HG03135 (cell line): ENCODE data around the gene CALHM3.
A peak's percentile ranks its signal among the peaks of the same experiment; 100 is the strongest.

Experiments used
- ATAC-seq: cut with Tn5 transposase; IDR thresholded peaks from one replicate; pipeline ENCODE4 v1.9.1; 2021; ENCODE audit warnings: mild to moderate bottlenecking, moderate library complexity; ENCODE audit not compliant: unreplicated experiment

The CALHM3 gene

DNA sequence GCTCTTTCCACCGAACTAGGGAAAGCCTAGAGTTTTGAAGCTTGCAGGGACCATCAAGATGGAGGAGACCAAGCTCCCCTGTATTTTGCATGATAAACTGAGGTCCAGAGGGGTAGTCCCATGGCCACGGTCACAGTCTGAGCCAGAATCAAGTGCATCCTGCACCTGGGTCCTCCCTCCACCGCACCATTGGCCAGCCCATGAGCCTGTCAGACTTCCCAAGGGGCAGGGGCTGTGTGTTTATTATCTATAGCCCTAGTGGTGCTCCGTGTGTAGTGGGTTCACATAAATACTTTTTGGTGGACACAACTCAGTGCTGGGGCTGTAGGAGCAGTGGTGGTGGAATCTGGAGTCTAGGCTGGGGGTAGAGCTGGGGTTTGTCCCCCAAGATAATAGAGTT is 3.6 kb downstream of the CALHM3 start:
- no peak for ATAC-seq

DNA sequence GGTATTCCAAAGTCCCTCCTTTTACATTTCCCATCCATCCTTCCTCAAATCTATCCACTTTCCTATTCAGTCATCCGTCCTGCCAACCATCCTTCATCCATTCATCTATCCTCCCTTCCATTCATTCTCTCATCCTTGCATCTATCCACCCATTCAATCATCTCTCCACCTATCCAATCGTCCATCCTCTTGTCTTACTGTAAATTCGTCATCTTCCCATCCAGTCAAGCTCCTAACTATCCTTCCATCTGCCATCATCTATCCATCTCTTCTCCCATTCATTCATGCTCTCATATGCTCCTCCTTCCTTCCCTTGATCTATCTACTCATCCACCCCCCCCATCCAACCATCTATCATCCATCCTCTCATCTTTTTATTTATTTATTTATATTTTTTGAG is 5.0 kb downstream of the CALHM3 start:
- no peak for ATAC-seq

DNA sequence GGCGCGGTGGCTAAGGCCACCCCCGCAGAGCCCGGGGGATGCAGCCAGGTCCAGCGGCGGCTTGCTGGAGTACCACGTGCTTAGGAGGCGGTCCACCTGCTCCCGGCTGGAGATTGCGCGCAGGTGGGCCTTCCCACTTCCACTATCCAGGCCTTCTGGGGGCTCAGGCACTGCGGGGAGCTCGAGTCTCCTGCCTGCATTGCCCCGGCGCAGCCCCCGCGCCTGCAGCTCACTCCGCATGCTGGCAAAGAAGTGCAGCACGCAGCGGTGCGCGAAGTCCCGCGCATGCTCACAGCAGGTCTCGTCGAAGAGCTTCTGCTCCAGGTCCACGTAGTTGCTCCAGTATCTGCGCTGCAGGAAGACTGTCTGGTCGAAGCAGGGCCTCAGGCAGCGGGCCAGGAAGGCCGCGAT is 5.8 kb downstream of the CALHM3 start:
- no peak for ATAC-seq

DNA sequence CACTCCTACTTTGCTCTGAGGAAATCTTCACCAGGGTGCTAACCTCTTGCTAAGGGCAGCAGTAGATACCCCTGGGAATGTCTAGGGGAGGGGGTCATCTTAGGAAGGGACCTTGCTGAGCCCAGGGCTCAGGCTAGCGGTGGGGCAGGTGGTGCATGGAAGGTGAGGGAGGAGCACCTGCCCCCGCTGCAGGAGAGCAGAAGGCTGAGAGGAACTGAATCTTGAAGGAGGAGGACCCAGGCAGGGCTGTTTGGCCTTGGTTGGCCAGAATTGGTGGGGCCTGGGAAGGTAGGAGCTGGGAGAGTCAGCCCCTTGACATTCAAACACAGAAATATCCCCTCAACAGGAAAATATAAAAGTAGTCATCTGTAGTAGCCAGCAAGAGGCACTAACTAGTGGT is 7.0 kb downstream of the CALHM3 start:
- peak; percentile 29 for ATAC-seq

DNA sequence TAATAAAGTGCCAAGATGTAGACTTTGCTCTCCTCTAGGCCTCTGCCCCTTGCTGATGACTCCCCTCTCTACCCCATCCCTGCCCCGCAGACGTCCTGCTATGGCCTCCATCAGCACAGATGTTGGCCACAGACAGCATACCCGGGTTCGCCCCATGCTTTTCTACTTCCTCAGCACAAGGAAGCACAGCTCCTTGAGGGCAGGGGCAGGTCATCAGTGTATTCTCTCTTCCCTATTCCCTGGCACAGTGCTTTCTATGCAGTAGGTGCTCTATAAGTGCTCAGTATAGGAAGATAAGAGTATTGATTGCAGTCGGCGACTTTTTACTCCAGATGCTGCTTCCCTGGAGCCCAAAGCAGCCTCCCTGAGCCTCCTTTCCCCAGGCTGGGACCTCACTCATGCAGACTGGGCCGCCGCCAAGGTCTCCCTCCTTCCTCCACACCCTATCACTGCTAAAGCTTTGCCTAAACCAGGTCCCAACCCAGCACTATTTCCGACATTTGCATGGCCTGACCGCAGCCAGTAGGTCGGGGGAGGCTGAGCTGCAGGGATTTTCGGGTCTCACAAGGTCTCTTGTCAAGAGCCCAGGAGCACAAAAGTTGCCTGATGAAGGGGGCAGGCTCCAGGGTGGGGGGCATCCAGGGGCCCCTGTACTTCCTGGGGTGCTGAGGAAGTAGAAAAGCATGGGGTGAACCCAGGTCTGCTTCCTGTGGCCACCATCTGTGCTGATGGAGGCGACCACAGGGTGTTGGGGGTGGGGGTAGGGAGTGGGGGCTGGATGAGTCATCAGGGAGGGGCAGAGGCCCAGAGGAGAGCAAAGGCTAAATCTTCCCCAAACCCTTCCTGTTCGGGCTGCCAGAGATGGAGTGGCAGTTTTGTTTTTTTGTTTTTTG is 8.0 kb downstream of the CALHM3 start:
- ATAC-seq: peak; percentile 72

DNA sequence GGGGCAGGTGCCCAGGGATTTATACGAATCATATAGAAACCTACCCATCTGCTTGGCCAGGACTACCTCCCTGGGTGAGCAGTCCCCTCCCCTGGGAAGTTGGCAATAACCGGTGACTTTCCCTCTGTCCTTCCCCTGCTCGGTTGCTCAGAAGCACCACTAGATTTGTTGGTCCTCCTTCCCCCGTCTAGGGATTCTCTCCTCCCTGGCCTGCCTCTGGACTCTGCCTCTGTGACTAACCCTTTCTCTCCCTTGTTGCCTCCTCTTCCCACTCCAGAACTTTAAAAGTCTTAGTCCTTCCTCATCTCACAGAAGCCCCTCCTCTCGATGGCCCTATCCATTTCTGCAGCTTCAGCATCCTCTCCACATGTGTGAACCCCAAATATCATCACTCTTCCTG is 9.8 kb downstream of the CALHM3 start:
- no peak for ATAC-seq

DNA sequence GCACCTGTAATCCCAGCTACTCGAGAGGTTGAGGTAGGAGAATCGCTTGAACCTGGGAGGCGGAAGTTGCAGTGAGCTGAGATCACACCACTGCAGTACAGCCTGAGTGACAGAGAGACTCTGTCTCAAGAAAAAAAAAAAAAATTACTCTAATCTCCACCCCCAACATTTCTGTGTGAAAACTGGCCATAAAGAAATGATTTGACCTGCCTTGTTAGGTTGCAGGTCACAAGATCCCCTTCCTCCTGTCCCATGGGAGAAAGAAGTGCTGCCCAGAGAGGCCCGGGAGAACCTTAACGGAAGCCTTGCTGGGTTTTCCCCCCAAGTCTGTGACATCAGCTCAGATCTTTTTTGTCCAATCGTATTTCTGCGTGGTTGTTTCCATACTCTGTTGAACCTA is 11.6 kb downstream of the CALHM3 start:
- no peak for ATAC-seq

DNA sequence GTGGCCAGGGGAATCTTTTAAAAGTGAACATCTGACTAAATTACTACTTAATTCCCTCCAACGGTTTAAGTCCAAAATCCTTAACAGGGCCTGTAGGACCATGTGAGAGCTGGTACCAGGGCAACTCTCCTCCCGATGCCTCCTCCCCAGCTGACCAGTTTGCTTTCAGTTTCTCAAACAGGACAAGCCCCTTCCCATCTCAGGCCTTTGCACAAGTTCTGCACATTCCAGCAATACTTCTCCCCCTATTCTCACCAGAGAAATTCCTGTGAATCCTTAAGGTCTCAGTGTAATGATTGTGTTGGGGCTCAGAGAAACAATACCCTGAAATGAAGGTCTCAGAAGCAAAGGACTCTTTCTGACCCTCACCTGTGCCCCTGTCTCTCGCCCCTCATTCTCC is 12.3 kb downstream of the CALHM3 start:
- ATAC-seq: no peak

DNA sequence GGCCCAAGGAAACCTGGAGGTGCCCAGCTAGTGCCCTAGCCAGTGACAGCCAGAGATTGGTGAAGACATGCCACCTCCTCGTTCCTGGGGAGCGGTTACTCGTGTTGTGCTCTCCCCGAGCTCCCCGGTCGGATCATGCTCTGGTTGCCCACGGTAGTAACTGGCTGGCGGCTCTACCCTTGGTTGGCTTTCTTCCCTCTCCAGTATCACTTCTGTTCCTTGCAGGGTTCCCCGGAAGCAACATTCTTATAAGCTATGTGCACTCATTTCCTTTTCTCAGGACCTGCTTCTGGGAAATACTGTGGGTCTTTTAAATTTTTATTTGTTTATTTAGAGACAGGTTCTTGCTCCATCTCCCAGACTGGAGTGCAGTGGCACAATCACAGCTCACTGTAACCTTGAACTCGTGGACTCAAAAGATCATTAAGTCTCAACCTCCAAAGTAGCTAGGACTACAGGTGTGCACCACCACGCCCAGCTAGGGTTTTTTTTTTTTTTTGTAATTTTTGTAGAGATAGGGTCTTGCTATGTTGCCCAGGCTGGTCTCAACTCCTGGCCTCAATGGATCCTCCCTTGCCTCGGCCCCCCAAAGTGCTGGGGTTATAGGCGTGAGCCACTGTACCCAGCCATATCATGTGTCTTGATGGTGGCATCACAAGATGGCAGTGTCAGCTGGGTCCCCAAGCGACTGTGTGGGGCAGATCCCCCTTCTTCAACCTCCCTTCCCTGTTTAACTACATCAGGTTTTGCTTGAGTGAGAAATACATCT is 13.4 kb downstream of the CALHM3 start:
- ATAC-seq: no peak

DNA sequence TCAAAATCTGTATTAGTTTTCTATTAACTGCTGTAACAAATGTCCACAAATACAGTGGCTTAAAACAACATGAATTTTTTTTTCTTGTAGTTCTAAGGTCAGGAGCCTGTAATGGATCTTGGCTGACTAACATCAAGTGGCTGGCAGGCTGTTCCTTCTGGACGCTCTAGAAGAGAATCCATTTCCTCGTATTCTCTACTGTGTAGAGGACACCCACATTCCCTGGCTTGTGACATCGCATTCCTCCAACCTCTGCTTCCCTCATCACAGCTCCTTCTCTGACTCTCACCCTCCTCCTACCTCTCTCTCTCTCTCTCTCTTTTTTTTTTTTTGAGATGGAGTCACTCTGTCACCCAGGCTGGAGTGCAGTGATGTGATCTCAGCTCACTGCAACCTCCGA is 15.5 kb downstream of the CALHM3 start:
- no peak for ATAC-seq

DNA sequence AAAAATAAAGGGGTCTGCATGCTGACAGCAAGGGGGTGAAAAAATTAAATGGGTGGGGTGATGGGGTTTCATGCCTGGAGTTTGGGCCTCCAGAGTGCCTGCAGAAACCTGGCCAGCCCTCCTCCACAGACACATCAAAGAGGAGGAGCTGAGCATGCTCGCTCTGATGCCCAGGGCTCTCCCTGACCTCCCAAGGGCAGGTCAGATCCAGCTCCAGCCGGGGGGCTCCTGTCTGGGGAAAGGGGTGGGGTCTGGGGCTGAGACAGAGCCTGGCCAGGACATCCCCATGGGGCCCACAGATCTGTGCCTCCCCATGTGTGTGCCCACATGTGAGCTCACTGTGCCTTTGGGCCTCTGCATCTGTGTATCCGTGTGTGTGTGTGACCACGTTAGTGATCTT is 19.4 kb downstream of the CALHM3 start:
- no peak for ATAC-seq

DNA sequence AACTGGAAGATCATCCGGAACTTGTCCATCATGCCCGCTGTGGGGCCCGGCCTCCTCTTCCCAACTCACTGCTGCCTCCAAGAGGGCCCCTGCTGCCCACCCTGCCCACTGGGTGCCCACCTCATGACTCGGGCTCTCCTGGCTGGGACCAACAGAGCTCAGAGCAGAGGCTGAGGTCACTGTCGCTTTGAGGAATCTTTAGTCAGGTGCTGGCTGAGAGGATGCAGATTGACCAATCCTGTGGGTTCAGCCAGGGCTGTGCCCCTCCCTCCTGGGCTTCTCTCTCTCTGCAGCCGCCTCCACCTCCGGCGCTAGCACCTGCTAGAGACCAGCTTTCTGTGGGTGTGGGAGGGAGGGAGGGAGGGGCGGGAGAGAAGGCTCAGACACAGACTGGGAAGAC is 20.3 kb downstream of the CALHM3 start, which contains the start of gene CALHM1:
Gene CALHM1 (minus strand): TSS at position 181 of the 400 bp plus-strand sequence. CDS start 149 bp downstream, at position 32.
- ATAC-seq: peak; percentile 60

DNA sequence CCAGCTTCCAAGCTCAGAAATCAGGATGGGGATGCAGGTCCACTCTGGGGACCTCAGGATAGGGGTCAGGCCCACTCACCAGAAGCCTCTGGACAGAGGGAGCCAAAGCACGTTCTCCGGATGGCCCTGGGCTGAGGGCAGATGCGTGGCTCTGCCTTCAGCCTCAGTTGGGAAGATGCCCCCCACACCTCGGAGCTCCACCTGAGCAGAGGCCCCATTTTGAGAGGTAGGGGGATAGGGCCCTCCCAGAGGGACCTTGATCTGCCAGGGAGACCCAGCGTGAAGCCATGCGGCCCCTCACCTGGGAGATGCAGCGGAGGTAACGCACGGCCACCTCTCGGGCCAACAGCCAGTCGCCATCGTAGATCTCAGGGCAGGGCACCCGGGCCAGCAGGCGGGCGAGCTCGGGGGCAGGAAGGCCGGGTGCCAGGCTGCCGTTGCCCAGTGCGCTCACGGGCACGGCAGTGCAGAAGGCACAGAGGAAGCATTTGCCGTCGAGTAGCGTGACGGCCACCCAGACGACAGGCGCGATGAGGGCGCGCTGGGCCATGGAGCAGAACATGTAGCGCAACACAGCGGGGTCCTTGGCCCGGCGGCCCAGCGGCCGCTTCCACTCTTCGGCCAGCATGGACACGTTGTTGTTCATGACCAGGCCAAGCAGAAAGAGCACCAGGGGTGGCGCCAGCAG is 21.0 kb downstream of the CALHM3 start:
- no peak for ATAC-seq

DNA sequence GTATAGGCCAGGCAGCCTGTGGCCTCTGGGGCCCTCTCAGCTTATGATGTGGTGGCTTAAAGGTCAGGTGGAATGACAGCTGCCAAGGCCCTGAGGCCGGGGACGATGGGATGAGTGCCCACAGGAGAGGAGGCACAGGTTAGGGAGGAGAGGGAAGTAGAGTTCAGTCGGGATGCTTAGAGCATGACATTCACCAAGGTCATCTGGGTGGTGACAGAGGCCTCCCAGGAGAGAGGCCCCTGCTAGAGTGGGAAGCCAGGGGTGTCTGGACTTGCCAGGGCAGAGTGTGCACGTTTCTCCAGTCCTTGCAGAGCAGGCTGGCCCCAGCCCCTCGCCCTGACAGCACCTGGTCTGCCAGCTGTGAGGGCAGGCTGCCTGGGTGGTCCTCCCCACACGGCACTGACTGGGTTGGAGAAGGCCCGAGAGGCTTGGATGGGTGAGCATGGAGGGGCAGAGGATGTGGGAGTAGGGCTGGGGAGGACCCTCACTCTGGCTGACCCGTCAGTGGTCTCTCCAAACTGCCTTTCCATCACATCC is 21.8 kb downstream of the CALHM3 start:
- no peak for ATAC-seq

DNA sequence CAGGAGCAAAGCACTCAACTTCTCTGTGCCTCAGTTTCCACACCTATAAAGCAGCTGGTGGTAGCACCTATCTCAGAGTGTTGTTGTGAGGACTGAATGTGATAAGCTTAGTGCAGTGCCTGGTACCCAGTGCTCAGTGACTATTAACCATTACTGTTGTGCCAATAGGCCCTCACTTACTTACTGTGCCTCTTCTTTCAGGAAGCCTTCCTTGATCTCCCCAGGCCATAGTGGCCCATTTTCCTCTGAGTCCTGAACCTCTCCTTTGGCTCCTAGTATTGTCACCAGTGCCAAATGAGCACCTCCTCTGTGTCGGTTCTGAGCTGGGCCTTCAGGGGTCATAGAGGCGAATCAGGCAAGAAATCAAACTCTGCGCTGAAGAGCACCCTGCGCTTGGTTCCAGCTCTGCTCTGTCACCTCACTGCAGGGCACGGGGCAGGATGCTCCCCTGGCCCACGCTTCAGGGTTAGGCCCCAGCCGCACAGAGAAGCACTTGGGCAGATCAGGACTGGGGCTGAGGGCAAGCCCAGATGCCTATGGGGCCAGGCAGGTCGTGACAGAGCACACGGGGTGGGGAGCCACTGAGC is 22.9 kb downstream of the CALHM3 start:
- no peak for ATAC-seq

DNA sequence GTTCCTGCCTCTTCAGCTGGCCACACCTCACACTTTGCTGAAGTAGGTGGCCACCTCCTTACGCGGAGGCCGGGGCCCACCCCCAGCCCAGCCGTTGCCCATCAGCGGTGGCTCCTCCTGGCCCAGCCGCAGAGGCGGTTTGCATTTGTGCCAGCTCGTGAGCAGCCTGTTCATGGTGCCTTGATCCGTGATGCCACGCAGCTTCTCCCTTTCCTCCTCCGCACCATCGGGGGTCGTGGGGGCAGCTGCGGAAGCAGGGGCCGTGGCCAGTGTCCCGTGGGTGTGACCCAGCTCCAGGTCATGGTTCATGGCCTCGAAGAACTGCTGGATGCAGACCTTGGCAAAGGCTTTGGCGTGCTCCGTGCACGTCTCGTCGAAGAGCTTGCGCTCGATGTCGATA is 23.8 kb downstream of the CALHM3 start:
- ATAC-seq: no peak

DNA sequence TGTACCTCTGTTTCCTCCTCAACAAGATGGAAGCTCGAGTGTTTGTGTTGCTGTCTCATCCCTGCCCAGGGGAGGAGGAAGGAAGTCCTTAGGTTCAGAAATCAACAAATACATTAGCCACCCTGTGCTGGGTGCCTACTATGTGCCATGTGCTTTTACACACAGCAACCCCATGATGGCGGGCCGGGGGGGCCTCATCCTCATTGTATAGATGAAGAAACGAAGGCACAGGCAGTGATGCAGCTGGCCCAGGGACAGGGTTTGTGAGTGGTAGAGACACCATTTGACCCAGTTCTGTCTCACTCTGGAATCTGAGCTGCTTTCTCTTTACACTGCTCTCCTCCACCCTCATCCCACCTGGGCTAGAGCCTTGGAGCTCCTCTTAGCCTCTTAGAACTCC is 25.0 kb downstream of the CALHM3 start:
- no peak for ATAC-seq

DNA sequence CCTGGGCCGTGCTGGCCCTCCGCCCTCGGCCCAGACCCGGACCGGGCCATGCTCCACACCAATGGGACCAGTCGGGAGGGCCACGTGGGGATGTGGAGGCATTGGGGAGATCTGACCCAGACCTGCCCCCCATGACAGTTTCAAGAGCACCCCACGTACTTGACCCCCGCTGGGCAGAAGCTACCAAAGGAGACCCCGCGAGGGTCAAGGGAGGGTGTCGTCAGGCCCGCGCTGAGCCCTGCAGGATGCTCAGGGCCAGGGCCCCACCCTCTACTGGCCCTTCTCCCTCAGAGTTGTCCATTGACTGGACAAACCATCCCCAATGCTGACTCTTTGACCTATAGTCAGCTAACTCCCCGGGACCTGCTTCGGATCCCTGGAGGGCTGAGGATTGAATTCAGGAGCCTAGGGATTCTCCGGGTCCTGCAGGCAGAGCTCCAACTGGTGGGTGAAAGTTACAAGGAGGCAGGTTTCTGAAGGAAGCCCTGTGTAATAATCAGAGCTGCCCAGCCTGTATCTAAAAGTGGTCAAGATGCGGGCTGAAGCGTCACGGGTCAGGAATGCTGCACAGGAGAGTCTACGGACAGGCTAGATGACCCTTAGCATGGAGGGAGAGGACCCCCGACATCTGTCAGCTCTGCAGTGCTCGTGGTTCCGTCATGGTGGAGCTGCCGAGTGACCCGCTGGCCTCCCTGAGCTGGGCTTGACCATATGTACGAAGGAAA is 26.4 kb downstream of the CALHM3 start:
- ATAC-seq: no peak

DNA sequence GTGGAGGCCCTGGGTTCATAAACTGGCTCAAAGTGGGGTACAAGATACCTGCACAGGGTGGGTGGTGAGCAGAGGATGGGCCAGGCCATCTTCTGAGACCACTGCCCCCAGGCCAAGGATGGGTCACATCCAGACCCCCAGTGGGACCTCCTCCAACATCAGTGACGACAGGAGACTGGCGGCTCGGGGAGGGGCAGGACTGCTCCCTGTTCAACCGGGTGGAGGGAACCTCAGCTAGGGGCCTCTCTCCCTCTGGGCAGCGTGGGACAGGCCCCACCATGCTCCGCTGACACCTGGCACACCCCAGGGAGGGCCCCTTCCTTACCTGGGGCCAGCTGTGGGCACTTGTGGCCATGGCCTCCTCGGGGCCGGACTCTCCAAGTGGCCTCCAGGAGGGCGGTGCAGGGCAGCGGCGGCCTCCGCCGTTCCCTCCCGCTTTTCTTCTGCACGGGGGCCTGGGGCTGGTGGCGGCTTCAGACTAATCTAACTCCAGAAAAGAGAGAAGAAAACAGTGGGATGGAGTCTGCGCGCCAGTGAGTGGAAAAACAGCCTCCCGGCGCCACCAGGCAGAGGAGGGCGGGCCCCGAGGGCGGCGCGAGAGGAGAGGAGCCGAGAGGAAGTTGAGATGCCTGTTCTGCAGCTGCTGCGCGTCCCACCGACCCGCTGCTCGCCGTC is 27.1 kb downstream of the CALHM3 start, which contains the start of gene CALHM2:
Gene CALHM2 (minus strand): TSS at position 540 of the 675 bp plus-strand sequence. CDS start 2,429 bp downstream, outside the sequence.
- ATAC-seq: peak; percentile 70
